SKM-1 treated with dmso at 0.1 percent for 144 hours (cell line): Measurements from ENCODE around the gene GNAL.
"Not testable (repeated sequence)": the region's sequence is repeated elsewhere in the genome, so short reads cannot be mapped to it uniquely, and the experiment has no call there.

Source experiments
- DNase-seq: peaks from one replicate; lab custom pipeline; 2025; ENCODE audit not compliant: unreplicated experiment; lab: John Stamatoyannopoulos, UW

GNAL gene

DNA sequence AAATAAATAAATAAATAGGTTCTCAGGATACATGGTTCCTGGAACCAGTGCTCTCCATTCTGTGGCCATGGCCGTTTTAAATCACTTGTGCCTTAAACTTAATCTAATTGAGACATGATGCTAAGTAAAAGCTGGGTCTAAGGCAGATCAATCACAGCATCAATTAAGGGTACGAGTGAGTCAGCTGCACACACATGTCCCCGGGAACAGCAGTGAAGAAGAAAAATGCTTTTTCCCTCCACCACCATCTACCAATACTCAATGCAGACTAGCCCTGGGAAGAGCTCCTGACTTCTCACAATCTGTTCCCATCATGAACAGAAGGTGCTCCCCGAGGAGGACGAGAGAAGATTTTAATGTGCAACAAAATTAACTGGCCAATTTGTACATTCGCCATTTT, 155.4 kb downstream of the GNAL start:
- no peak for DNase-seq

DNA sequence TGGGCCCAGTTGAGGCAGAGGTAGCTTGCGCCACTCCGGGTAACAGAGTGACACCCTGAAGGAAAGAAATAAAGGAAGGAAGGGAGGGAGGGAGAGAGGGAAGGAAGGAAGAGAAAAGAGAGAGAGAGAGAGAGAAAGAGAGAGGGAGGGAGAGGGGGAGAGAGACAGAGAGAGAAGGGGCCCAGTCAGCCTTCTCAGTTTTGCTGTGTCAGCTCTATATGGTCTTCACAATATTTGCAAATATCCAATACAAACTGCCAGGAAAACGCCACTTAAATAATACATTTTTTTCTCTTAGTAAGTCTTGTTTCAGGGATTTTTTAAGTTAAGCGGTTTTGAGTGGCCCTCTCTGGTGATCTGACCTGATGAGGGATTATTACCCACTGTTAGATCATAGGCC, 156.6 kb downstream of the GNAL start:
- DNase-seq: no peak

DNA sequence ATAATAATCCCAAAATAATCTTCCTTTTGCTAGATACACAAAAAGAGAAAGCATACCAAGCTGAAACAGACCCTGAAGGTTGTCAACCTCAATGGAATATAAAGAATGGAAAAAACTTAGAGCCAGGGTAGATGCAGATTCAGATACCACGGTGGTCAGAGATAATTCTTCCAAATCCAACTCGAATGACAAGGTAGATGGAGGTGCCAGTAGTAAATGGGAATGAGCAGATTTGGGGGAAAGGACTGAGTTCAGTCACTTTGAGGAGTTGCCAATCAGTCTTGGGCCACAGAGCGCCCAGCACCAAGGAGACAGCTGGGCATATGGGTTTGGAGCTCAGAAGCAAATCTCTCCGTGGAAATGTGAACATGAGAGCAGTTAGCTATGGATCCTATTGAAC, 158.7 kb downstream of the GNAL start:
- DNase-seq: no peak

DNA sequence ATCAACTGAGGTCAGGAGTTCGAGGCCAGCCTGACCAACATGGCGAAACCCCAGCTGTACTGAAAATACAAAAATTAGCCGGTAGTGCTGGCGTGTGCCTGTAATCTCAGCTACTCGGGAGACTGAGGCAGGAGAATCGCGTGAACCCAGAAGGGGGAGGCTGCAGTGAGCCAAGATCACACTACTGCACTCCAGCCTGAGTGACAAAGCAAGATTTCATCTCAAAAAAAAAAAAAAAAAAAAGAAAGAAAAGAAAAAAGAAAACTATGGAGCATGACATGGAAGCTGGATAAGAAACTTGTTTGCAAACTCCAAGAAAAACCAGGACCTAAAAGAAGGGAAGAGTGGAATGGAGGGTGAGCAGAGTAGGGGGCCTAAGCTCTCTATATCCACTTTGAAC, 160.2 kb downstream of the GNAL start:
- DNase-seq: no peak

DNA sequence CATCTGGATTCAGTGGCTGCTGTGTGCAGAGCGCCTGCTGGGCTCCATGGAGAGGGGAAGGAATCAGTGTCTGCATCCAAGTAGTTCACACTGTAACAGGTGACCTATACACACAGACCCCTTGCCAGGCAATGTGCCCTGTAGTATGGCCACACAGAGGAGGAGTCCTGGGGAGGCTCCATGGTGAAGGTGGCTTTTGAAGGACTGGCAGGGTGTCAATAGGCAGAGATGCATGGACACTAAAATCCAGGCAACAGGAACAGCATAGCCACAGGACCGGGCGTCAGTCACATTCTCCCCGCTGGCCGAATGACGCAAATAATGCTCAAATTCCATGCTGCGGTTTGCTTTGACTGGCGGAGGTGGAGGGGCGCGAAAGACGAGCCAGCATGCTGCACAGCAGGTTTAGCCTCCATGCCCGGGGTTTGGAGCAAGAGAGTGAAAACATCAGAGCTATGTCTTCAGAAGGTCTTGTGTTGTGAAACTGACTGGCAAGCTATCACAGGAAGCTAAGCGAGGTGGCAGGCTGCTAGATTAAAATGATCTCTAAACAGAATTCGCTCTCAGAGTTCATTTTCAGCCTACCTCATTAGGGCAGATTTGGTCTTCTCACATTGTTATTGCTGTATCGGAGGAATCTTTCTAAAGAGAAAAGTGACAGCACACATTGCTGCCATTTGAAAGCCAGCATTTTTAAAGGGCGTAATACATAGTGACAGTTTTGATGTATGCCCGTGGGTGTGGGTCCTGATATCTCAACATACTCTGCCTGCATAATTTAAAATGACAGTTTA, 161.0 kb downstream of the GNAL start:
- peak; percentile 11 for DNase-seq

DNA sequence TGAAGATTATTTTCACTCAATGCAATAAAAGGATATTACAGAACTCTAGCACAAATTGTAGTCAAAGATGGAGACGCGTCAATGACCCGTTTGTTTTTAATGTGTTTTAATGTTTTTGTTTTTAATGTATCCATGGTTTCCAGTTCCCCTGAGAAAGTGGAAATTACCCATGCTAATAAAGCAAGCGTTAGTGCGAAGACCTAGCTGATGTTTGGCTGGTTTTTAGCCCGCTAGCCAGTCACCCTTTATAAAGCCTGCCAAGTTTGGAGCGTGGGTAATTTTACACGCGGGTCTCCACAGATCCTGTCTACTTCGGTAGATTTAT, 161.7 kb downstream of the GNAL start:
- DNase-seq: no peak

DNA sequence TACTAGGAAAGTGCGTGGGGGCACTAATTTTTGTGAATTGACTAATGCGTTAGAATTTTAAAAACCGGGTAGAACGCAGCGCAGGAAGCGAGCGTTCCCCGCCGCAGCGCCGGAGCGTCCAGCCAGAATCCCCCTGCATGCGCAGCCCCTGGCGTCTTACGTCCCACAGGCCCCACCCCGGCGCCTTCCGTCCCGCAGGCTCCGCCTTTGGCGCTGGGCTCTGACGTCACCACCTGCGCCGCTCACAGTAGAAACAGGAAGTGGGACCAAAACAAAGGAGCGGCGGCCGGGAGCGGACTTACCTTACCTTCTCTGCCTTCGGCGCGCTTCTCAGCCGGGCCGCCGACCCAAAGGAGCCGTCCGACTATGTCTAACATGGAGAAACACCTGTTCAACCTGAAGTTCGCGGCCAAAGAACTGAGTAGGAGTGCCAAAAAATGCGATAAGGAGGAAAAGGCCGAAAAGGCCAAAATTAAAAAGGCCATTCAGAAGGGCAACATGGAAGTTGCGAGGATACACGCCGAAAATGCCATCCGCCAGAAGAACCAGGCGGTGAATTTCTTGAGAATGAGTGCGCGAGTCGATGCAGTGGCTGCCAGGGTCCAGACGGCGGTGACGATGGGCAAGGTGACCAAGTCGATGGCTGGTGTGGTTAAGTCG, 162.2 kb downstream of the GNAL start, which contains the start of gene CHMP1B:
TSS of gene CHMP1B (plus strand) at position 268 of the 660 bp plus-strand sequence. CDS start at position 367, 99 bp downstream.
- peak; percentile 92 for DNase-seq

DNA sequence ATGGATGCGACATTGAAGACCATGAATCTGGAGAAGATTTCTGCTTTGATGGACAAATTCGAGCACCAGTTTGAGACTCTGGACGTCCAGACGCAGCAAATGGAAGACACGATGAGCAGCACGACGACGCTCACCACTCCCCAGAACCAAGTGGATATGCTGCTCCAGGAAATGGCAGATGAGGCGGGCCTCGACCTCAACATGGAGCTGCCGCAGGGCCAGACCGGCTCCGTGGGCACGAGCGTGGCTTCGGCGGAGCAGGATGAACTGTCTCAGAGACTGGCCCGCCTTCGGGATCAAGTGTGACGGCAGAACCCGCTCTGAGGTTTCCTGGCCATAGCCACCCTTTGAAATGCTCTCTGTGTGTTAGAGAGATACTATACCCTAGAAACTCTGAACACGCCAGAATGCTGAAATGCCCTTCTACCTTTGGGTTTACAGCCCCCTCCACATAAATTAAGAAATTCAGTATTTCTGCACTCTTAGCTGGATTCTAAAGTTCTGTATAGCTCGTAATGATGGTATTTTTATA, 162.8 kb downstream of the GNAL start:
- DNase-seq: peak; percentile 29

DNA sequence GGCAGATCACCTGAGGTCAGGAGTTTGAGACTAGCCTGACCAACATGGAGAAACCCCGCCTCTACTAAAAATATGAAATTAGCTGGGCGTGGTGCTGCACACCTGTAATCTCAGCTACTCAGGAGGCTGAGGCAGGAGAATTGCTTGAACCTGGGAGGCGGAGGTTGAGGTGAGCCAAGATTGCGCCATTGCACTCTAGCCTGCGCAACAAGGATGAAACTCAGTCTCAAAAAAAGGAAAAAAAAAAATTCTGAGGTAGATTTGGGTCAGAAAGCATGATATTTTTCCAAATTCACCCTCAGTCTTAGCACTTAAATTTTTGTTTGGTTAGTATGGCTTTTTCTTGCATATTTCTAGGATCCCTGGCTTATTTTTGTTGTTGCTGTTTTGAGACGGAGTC, 165.5 kb downstream of the GNAL start:
- not testable (repeated sequence) for DNase-seq

DNA sequence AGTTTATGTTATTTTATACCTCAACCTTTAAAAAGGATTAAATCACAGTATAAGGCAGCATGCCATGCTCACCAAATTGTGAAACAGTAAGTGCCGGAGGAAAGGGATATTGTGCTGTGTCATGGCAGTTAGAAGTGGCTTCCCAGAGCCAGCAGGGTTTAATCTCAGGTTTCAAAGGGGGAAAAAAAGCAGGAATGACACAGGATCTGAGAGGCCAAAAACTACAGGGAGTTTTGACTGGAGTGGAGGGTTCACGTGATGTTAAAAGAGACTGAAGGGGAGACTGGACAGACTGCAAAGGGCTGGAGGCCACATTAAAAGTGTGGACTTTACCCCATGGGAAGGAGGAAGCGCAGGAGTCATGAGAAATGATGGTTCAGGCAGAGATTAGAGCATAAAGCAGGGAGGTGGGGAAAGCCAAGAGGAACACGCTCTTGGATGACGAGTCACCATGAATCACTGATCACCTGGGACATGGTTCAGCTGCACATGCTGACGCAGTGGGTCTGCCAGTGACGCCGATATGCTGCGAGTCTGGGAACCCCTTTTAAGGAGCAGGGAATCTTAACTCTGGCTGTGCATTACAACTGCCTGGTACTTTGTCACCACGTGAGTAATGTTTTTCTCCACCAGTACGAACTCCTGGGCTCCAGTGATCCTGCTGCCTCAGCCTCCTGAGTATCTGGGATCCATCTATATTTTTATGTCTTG, 168.3 kb downstream of the GNAL start:
- DNase-seq: no peak

DNA sequence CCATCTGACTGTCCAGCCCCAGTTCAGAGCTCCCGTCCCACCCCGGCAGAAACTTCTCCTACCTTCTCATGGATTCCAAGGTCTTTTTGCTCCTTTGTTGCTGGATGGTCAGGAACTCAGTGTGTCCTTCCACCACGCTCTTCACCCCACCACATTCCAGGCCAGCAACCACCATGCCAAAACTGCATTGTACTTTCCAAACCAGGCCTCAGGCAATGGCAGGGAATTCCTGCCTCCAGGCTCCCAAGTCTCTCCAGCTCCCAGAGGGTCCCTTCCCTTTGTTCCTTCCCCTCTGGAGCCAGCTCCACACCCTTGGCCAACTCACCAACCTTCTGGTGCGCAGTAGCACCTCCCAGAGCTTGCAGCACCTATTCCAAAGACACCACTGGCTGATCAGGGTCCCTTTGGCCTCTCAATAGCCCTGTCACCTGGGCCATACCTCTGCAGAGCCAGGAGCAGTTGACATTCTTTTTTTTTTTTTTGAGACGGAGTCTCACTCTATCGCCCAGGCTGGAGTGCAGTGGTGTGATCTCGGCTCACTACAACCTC, 170.3 kb downstream of the GNAL start:
- no peak for DNase-seq

DNA sequence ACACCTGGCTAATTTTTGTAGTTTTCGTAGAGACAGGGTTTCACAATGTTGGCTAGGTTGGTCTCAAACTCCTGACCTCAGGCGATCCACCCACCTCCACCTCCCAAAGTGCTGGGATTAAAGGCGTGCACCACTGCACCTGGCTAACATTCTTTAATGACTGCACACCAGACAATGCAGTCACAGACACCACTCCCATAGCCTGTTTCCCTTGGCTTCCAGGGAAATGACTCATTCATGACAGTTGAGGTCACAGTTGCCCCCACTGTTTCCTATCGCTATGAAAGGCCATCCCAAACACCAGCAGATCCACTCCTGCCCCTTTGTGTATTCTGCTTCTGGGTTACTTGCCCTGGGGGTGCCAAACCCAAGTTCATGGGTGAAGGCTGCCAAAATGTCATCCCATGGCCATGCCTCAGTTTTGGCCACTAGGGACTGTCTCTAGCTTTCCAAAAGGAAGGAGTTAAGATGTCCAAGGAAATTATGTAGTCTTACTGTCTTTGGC, 170.9 kb downstream of the GNAL start:
- no peak for DNase-seq

DNA sequence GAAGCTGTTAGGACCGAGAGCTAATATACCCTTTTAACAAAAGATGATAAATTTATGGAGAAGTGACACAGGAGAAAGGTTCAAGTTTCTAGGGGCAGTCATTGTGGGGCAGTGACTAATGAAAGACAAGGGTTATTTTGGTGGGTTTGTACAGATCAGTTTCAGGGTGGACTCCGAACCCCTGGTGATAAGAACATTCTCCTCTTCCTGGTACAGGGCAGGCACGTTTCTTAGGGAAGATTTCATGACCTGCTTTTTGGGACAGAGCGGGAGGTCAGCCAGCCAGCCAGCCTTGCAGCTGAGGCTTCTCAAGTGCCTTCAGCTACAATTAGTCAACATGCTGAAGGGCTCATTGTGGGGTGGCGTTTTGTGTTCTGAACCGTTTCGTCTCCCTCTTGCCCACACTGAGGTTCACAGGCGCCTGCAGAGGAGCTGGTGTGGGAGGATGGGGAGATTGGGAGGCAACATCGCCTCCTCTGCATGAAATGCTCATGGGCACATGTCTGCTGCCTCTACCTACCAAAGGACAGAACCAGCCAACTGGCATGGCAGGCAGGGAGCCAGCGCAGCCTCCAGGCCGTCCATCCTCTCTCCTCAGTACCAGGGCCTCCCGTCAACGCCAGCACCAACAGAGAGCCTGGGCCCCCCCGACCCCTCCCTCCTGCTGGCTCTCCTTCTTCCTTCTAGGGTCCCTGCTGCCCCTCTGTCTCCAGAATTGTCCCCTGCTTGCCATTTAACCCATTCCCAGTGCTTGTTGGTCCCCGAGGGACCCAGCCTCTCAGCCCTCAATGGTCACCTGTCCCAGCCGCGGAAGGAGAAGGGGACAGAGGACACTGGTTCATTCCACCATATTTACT, 171.8 kb downstream of the GNAL start:
- DNase-seq: no peak

DNA sequence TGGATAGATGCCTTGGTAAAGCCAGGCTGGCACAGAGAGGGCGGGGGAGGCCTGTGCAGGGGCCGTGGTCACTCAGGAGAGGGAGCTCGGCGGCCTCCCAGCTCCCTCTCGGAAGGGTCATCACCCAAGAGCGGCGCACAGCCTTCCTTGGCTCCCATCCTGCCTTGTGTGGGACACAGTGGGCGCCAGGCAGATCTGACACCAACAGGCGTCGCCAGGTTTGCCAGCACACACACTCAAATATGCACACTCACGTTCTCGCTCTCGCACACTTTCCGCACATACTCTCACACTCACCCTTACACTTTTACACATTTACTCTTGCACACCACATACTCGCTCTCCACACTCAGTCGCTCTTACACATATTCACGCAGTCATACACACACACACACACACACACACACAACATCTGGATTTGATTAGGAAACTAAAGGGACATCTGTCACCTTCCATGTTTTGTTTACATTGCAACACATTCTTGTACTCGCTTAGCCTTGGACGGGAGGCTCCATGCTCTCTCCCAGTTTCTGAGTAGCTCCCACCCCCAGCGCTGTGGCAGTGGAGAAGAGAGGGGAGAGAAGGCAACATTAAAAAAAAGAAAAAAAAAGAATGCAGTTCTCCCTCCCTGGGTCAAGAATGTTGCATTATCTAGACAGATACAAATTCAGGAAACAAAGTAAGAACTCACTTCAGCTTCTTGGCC, 172.7 kb downstream of the GNAL start:
- DNase-seq: no peak

DNA sequence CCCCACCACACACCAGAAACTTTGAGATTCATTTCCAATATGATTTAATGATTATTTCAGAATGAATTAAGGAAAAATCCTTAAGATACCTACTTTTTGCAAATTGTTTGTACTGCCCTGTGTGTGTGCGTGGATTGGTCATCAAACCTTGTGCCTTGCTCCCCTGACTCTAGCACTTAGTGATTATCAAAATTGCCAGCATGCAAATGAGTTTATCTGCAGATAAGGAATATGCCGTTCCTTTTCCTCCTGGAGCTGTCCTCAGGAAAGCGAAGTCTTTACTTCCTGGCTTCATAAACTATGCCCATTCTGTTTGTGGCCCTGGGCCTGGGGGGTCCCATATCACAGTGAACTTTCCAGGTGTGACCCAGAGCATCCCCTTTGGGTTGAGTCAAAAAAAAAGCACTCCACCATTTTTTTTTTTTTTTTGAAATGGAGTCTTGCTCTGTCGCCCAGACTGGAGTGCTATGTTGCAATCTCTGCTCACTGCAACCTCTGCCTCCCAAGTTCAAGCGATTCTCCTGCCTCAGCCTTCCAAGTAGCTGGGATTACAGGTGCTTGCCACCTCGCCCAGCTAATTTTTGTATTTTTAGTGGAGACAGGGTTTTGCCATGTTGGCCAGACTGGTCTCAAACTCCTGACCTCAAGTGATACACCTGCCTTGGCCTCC, 173.5 kb downstream of the GNAL start:
- no peak for DNase-seq

DNA sequence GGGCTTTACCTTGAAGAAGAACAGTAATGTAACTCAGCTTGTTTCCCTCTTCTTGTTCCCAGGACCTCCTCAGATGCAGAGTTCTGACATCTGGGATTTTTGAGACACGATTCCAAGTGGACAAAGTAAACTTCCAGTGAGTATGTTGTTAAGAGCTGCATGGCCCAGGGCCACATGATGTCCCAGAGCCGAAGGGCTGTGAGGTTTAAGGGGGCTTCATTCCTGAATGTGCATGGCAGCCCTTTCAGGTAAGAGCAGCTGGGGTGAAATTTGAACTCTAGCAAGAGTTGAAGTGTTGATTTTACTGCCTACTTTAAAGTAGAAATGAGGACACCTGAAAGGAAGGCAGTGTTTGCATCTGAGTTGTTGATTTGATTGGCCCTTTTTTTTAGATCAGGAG, 175.4 kb downstream of the GNAL start:
- no peak for DNase-seq

DNA sequence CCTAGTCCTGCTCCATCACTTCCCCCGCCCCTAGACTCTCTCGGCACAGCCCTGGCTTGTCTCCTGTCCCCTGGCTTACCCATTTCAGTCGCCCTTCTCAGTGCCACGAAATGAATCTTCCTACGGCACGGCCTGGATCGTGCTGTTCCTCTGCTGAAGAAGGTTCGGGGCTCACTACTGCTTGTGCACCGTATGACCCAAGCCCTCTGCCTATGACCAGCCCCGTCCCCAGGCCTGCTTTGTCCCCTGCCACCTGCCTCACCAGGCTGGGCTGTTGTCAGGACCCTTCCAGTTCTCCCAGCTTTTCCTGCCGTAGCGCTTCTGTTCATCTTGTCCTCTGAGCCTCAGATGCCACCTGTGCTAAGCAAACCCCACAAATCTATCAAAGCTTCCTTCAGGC, 176.0 kb downstream of the GNAL start:
- no peak for DNase-seq

DNA sequence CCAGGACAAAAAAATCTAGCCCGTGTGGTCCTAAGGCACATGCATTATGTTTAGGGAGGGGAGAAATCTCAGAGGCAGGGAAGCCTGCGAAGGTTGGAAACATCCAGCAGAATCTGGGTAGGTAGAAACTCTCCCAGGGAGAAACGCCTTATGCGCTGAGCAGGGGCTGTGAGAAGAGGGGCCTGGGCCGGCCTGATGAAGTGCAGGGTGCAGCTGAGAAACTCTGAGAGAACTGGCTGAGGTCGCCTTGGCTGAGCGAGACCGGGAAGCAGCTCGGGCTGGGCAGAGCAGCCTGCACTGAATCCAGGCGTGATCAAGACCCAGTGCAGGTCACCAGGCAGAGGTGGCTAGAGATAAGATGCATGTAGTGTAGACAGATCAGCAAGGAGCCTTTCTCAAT, 177.3 kb downstream of the GNAL start:
- no peak for DNase-seq

DNA sequence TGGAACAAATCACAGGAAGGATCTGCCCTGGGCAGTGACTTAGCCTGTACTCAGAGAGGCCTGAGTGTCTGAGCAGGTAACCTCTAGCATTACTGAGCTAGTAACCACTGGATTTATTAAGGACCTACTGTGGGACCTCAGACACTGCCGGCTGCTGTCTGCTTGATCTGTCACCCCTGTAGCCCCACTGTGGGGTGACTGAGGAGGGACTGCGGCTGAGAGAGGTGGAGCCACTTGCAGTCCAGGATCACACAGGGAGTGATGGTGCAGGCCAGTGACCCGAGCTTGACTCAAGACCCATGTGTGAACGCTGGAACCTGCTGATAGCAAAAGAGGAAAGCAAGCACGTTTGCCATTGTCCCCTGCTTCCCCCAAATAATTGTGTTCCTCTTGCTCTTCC, 177.7 kb downstream of the GNAL start:
- DNase-seq: no peak
